Heart right ventricle (tissue), 16 donors: ENCODE results near the gene ZBTB46. TPM values are rescaled to one million over a fixed set of nuclear protein-coding genes. Genes with fewer than 3 reads are reported as not detected.

Experiments used
- ATAC-seq, 8 donors: fragments of 200-7000 bp; cut with Tn5 transposase; one replicate each; pipeline ENCODE4 v1.9.1; 2020; ENCODE audit warnings: mild to moderate bottlenecking in 8 of 8, moderate library complexity in 8 of 8, moderate number of reproducible peaks in 1 of 8
- DNase-seq, 2 donors: peaks; one replicate each; pipeline ENCODE4 v3.0.0-alpha.2; 2020
- H3K27ac ChIP-seq, 10 donors: fragments of 200-600 bp; sonication (generic) in 2 of 10; one replicate each; pipeline versions ENCODE4 v1.5.0 to v1.8.0; 2020 to 2022; ENCODE audit warnings: mild to moderate bottlenecking in 3 of 10
- H3K27me3 ChIP-seq, 7 donors: fragments of 200-600 bp; one replicate each; pipeline ENCODE4 v1.8.0; 2021 to 2022; ENCODE audit warnings: mild to moderate bottlenecking in 2 of 7
- H3K36me3 ChIP-seq, 9 donors: fragments of 200-600 bp; sonication (generic) in 1 of 9; one replicate each; pipeline versions ENCODE4 v1.5.0 to v1.8.0; 2020 to 2022; ENCODE audit warnings: mild to moderate bottlenecking in 2 of 9
- H3K4me1 ChIP-seq, 9 donors: fragments of 200-600 bp; sonication (generic) in 1 of 9; one replicate each; pipeline versions ENCODE4 v1.5.0 to v1.8.0; 2020 to 2022; ENCODE audit warnings: mild to moderate bottlenecking in 4 of 9
- H3K4me3 ChIP-seq, 10 donors: fragments of 200-600 bp; sonication (generic) in 2 of 10; one replicate each; pipeline versions ENCODE4 v1.5.0 to v1.8.0; 2020 to 2022; ENCODE audit warnings: mild to moderate bottlenecking in 7 of 10, moderate library complexity in 2 of 10
- H3K9me3 ChIP-seq, 11 donors: fragments of 200-600 bp in 10 of 11; sonication (generic) in 2 of 11; one replicate each; pipeline versions ENCODE4 v1.5.0 to v1.8.0; 2013 to 2022; ENCODE audit warnings: mild to moderate bottlenecking in 2 of 11, control low read depth in 1 of 11, moderate library complexity in 1 of 11
- WGBS, 2 donors: extraction: QIAGEN DNeasy Blood & Tissue Kit; methylation state at CpG; one replicate each; pipeline ENCODE4 v1.1.7; 2013; ENCODE audit warnings: inconsistent platforms in 1 of 2; 5-methylcytosine and 5-hydroxymethylcytosine counted together
- intact Hi-C, 10 donors: fragments of 100-400 bp; cut with DNase I; formaldehyde crosslinking; loops; one replicate each; pipeline versions ENCODE4 v1.11.1 to v1.14.2; 2022
- polyA plus RNA-seq, 2 donors: library from polyadenylated mRNA; stranded (reverse); fragments of 200-250 nt; gene quantifications; one replicate each; pipeline ENCODE4 v1.2.3, GENCODE V29; 2013
- total RNA-seq, 10 donors: library from RNA; stranded (reverse); fragmentation: NEBNext Ultra II Directional in 3 of 10; extraction: Animal tissue kit (Norgen Biotek cat#: 25700) in 3 of 10; gene quantifications; one replicate each; pipeline versions ENCODE4 v1.2.1 to v1.2.4, GENCODE V29; 2021 to 2023
- TF ChIP-seq, protein P1 (sequence below), 9 donors: fragments of 200-600 bp; sonication (generic) in 2 of 9; IDR thresholded peaks; one replicate each; pipeline versions ENCODE4 v1.5.0 to v1.8.0; 2021 to 2022; ENCODE audit warnings: antibody characterized with exemption in 9 of 9, mild to moderate bottlenecking in 5 of 9, moderate library complexity in 1 of 9
- donor health status: Arrhythmogenic right ventricular cardiomyopathy.
- donor health status: ischemic (EF 13 %, LVEDD 7.1; RV severe dilation, severe dysfunction).
- donor health status: healthy with polysubstance abuse.
- donor health status: DM: no; HTN: yes; CAD: no.
- donor health status: DM: no; HTN: no; CAD: no.
- donor health status: ischemic (EF 25% LVEDD 6.9; RV normal size, moderate dysfunction).
- donor health status: ischemic (EF 25% LVEDD 5.7; RV mildly dilated, moderate dysfunction).
- donor health status: healthy.
- donor health status: DM: yes; HTN: yes; CAD: no.
- donor health status: Ischemic cardiomyopathy.
- donor health status: ischemic (EF 35%, LVEDD 5.7; RV mildly dilated, moderate dysfunction).
- donor health status: nonischemic (EF 11% LVEDD 7.7; RV severe dilation, severe dysfunction).
- donor health status: DM: yes; HTN: yes; CAD: no.
- donor health status: PGD.
- donor health status: ischemic (EF 29% LVEDD 5.4; RV normal size, mild dysfunction).
- donor health status: nonischemic (EF 23%, LVEDD 6.1; RV moderate dilation, normal function).

Gene ZBTB46
- total and polyA plus RNA-seq, 12 donors: 5.6 to 25.4 (median 14.4) TPM

DNA sequence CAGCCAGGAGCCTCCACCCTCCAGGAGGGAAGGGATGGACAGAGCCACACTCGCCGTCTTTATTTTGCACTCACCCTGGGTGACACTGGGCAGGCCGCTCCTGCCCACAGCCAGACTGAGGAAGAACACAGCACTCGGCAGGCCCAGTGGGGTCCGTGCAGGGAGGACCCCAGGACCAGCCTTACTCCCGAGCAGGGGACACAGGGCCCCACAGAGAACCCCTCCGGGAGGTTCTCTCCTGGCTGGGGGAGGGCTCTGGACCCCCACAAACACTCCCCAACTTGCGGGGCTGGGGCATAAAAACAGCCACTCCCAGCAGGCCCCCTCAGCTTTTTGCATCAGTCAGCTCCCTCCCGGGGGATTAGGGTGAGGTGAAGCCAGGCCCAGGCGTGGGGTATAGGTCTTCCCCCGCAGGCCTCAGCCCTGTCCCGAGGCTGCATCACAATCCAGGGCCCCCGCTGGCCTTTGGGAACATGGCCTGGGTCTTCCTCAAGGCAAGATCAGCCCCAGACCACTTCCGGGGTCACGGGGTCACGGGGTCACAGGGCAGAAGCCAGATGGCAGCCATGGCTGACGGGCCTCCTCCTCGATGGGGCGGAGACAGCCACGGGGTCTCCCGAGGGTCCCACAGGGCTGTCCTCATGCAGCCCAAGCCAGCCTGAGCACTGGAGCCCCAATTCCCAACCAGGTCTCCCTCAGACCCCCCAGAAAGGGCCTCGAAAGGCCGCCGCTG lies 131.4 kb downstream of the ZBTB46 start:
- no peaks in the 10 kb centered on the region for H3K9me3 ChIP-seq
- peak overlapping the region in 9 of 10 donors; percentile 38 to 93 (median 65) for H3K27ac ChIP-seq
- TF ChIP-seq, protein P1, sequence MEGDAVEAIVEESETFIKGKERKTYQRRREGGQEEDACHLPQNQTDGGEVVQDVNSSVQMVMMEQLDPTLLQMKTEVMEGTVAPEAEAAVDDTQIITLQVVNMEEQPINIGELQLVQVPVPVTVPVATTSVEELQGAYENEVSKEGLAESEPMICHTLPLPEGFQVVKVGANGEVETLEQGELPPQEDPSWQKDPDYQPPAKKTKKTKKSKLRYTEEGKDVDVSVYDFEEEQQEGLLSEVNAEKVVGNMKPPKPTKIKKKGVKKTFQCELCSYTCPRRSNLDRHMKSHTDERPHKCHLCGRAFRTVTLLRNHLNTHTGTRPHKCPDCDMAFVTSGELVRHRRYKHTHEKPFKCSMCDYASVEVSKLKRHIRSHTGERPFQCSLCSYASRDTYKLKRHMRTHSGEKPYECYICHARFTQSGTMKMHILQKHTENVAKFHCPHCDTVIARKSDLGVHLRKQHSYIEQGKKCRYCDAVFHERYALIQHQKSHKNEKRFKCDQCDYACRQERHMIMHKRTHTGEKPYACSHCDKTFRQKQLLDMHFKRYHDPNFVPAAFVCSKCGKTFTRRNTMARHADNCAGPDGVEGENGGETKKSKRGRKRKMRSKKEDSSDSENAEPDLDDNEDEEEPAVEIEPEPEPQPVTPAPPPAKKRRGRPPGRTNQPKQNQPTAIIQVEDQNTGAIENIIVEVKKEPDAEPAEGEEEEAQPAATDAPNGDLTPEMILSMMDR (IDR thresholded peaks at IDR 0.05): no peak
- H3K27me3 ChIP-seq: no peaks in the 10 kb centered on the region
- peak in 1 of 2 donors; percentile 8 for DNase-seq
- 79 to 80% methylated on average over 24 of the region's 24 CpGs for WGBS, 2 donors
- ATAC-seq: no peak
- peaks cover 22 to 64% (median 52%) of the 10 kb centered on the region in 9 donors for H3K4me1 ChIP-seq
- no peak overlapping the region for H3K4me3 ChIP-seq
- H3K36me3 ChIP-seq: peaks cover 0 to 80% (median 7%) of the 10 kb centered on the region in 9 donors
- intact Hi-C loops: no loop called here

DNA sequence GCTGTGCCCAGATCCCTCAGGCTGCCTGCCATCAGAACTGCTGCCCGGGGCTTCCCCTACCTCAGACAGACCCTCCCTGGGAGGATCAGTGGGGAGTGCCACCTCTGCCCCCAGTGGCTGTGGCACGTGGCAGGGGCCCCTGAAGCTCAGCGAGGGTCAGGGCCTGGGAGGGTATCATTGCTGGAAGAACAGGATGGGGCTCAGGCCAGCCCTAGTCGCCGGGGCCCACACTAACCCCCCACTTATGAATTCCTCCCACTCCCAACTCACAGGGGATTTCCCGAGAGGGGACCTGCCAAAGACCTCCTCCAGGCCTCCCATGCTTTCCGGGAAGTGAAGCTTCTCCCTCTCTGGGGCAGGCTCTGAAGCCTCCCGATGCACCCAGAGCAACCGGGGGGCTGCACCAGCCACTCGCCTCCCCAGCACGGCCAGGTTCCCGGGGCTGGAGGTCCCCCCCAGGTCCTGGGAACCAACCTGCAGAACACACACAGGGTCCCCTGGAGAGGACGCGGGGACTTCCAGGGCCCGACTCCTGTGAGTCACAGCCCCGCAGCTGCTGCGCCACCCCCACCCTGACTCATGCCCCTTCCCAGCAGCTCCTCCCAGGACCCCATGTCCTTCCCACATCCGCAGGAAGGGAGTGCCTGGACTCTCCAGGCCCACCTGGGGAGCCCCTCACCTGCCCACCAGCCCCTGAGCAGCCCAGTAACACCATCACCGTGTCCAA lies 132.2 kb downstream of the ZBTB46 start:
- H3K27ac ChIP-seq: peak overlapping the region in 9 of 10 donors; percentile 38 to 93 (median 65)
- H3K4me3 ChIP-seq: peak overlapping the region in 1 of 10 donors; percentile 3
- ATAC-seq (peak; percentile 12 to 77 (median 26)), DNase-seq (peak in 1 of 2 donors; percentile 50)
- H3K36me3 ChIP-seq: peaks cover 0 to 80% (median 5%) of the 10 kb centered on the region in 9 donors
- intact Hi-C loops: no loop called here
- no peaks in the 10 kb centered on the region for H3K9me3 ChIP-seq
- peaks cover 22 to 64% (median 53%) of the 10 kb centered on the region in 9 donors for H3K4me1 ChIP-seq
- TF ChIP-seq, protein P1 (IDR thresholded peaks at IDR 0.05): no peak
- H3K27me3 ChIP-seq: no peaks in the 10 kb centered on the region
- WGBS, 2 donors: 30 to 48% methylated on average over 19 of the region's 19 CpGs

DNA sequence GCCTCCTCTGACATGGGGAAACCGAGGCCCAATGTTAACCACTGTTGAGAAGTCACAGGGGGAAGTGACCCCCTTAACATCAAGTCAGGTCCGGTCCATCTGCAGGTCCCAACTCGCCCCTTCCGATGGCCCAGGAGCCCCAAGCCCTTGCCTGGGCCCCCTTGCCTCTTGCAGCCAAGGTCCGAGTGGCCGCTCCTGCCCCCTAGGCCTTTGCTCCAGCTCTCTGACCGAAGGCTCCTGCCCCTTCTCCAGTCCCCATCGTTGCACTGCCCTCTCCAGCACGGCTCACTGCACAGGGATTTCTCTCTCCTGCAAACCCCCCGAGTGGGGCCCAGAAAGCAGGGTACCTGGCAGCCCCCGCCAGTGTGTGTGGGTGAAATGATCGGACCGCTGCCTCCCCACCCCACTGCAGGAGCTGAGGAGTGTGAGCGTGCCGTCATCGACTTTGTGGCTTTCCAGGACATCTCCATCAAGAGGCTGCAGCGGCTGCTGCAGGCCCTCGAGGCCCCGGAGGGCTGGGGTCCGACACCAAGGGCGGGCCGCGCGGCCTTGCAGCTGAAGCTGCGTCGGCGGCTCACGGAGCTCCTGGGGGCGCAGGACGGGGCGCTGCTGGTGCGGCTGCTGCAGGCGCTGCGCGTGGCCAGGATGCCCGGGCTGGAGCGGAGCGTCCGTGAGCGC lies 133.1 kb downstream of the ZBTB46 start:
- Histone ChIP-seq H3K27ac (peak overlapping the region in 7 of 10 donors; percentile 38 to 93 (median 65)), H3K4me3 (no peak overlapping the region), H3K27me3 (no peaks in the 10 kb centered on the region), H3K9me3 (no peaks in the 10 kb centered on the region), H3K36me3 (peaks cover 0 to 73% (median 5%) of the 10 kb centered on the region in 9 donors), H3K4me1 (peaks cover 22 to 64% (median 53%) of the 10 kb centered on the region in 9 donors)
- 80 to 87% methylated on average over 40 of the region's 40 CpGs for WGBS, 2 donors
- DNase-seq (no peak), ATAC-seq (no peak)
- intact Hi-C loops: no loop called here
- TF ChIP-seq, protein P1 (IDR thresholded peaks at IDR 0.05): no peak

DNA sequence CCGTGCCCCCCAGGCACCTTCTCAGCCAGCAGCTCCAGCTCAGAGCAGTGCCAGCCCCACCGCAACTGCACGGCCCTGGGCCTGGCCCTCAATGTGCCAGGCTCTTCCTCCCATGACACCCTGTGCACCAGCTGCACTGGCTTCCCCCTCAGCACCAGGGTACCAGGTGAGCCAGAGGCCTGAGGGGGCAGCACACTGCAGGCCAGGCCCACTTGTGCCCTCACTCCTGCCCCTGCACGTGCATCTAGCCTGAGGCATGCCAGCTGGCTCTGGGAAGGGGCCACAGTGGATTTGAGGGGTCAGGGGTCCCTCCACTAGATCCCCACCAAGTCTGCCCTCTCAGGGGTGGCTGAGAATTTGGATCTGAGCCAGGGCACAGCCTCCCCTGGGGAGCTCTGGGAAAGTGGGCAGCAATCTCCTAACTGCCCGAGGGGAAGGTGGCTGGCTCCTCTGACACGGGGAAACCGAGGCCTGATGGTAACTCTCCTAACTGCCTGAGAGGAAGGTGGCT lies 133.7 kb downstream of the ZBTB46 start:
- H3K4me1 ChIP-seq: peaks cover 22 to 64% (median 53%) of the 10 kb centered on the region in 9 donors
- intact Hi-C loops: no loop called here
- peaks cover 0 to 69% (median 5%) of the 10 kb centered on the region in 9 donors for H3K36me3 ChIP-seq
- H3K27me3 ChIP-seq: no peaks in the 10 kb centered on the region
- DNase-seq (peak; percentile 6 to 21), ATAC-seq (peak in 1 of 8 donors; percentile 2)
- H3K27ac ChIP-seq: peak overlapping the region in 5 of 10 donors; percentile 23 to 93 (median 80)
- 57 to 62% methylated on average over 7 of the region's 7 CpGs for WGBS, 2 donors
- H3K4me3 ChIP-seq: peak overlapping the region in 1 of 10 donors; percentile 42
- no peaks in the 10 kb centered on the region for H3K9me3 ChIP-seq
- TF ChIP-seq, protein P1 (IDR thresholded peaks at IDR 0.05): no peak
